ENCODE measurements around the gene CDH16.

CDH16 gene

DNA sequence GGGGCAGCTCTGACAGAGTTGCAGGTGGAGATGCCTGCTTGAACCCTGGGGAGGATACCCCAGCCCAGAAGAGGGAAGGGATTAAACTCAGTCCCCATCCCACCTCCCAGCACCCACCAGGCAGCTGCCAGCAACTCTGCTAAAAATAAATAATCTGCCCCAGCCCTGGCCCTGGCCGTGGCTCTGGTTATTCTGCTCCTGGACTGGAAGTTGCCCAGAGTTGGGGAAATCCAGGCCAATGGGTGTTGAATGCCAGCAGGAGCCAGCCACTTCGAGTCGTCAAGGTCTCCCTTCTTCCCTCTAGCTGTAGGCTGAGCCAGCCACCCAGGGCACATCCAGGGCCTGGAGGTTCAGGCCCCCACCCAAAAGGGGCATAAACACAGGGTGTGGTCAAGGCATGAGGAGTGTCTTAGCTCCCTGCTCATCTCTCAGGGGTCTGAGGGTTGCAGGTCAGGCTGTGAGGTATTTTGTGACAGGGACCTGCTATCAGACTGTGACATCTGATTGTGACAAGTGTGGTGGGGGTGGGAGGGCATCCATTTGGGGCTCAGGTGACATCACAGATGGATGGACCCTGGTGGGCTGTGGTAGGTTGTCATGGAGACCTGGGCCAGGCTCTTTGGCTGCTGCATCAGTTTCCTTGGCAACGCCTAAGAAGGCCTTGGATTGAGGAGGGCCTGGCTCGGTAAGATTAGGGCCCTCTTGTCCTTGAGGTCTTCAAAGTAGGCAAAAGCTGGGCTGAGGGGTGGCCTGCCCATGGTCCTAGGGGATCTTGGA, 7.7 kb upstream of the CDH16 start:
- Histone ChIP-seq H3K4me3 (ENCODE audit: low read length) (no peak overlapping the region), H3K4me2 (ENCODE audit: low read length) (peak overlapping the region; percentile 3; the same call in 1 of the 2 replicates), H3K36me3 (replicated peaks; ENCODE audit: low read depth, low read length) (no peaks in the 10 kb centered on the region), H3K9me3 (ENCODE audit: insufficient read depth, low read length) (no peaks in the 10 kb centered on the region), H4K20me1 (ENCODE audit: insufficient read depth, low read length) (no peaks in the 10 kb centered on the region), H3K4me1 (ENCODE audit: low read length) (peaks cover 17% of the 10 kb centered on the region), H3K27me3 (ENCODE audit: low read depth, low read length) (no peaks in the 10 kb centered on the region), H3K27ac (ENCODE audit: low read length) (no peak overlapping the region), H3K9ac (ENCODE audit: low read length) (no peak overlapping the region), H2AFZ (ENCODE audit: low read depth, low read length) (no peak overlapping the region), H3K79me2 (ENCODE audit: low read length) (no peaks in the 10 kb centered on the region)
- no peak for TF ChIP-seq EZH2phosphoT487 (IDR thresholded peaks at IDR 0.05; ENCODE audit: low read depth)
- TF ChIP-seq, protein P1, sequence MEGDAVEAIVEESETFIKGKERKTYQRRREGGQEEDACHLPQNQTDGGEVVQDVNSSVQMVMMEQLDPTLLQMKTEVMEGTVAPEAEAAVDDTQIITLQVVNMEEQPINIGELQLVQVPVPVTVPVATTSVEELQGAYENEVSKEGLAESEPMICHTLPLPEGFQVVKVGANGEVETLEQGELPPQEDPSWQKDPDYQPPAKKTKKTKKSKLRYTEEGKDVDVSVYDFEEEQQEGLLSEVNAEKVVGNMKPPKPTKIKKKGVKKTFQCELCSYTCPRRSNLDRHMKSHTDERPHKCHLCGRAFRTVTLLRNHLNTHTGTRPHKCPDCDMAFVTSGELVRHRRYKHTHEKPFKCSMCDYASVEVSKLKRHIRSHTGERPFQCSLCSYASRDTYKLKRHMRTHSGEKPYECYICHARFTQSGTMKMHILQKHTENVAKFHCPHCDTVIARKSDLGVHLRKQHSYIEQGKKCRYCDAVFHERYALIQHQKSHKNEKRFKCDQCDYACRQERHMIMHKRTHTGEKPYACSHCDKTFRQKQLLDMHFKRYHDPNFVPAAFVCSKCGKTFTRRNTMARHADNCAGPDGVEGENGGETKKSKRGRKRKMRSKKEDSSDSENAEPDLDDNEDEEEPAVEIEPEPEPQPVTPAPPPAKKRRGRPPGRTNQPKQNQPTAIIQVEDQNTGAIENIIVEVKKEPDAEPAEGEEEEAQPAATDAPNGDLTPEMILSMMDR (IDR thresholded peaks at IDR 0.05; ENCODE audit: low read depth, low read length), result no peak

DNA sequence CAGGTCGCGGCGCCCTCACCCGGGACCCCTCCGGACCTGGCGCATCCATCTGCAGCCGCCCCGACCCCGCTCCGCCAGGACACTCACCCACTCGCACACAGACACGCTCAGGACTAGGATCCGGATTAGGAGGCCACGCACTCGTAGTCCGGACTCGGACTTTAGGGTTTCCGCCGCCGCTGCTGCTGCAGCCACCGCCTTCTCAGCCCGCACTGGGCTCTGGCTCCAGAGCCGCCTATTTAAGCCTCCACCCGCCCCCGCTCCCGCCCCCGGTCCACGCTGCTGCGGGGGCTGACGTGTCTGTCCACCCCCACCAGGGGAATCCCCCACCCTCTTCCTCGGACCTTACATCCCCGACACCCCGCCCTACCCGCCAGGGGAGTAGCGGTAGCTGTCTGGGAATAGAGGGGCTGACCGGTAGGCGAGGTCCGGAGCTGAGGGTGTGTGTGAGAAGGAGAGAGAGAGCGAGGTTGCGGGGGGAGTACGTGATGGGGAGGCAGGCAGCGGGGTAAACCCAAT, 6.7 kb upstream of the CDH16 start, which contains the start of gene RRAD:
Gene RRAD (minus strand): TSS at position 214 of the 519 bp plus-strand sequence. CDS start 356 bp downstream, outside the sequence.
- Histone ChIP-seq H3K4me2 (ENCODE audit: low read length) (peak within 1 kb of the TSS; percentile 41), H4K20me1 (ENCODE audit: insufficient read depth, low read length) (no peaks in the 10 kb centered on the region), H3K9me3 (ENCODE audit: insufficient read depth, low read length) (no peaks in the 10 kb centered on the region), H3K4me1 (ENCODE audit: low read length) (peaks cover 17% of the 10 kb centered on the region), H3K9ac (ENCODE audit: low read length) (no peak within 1 kb of the TSS), H3K36me3 (replicated peaks; ENCODE audit: low read depth, low read length) (no peaks in the 10 kb centered on the region), H2AFZ (ENCODE audit: low read depth, low read length) (no peak within 1 kb of the TSS), H3K27ac (ENCODE audit: low read length) (no peak within 1 kb of the TSS), H3K27me3 (ENCODE audit: low read depth, low read length) (no peaks in the 10 kb centered on the region), H3K79me2 (ENCODE audit: low read length) (no peaks in the 10 kb centered on the region), H3K4me3 (ENCODE audit: low read length) (peak within 1 kb of the TSS; percentile 48)
- TF ChIP-seq, protein P1 (IDR thresholded peaks at IDR 0.05; ENCODE audit: low read depth, low read length), result no peak
- TF ChIP-seq EZH2phosphoT487 (IDR thresholded peaks at IDR 0.05; ENCODE audit: low read depth), result no peak

DNA sequence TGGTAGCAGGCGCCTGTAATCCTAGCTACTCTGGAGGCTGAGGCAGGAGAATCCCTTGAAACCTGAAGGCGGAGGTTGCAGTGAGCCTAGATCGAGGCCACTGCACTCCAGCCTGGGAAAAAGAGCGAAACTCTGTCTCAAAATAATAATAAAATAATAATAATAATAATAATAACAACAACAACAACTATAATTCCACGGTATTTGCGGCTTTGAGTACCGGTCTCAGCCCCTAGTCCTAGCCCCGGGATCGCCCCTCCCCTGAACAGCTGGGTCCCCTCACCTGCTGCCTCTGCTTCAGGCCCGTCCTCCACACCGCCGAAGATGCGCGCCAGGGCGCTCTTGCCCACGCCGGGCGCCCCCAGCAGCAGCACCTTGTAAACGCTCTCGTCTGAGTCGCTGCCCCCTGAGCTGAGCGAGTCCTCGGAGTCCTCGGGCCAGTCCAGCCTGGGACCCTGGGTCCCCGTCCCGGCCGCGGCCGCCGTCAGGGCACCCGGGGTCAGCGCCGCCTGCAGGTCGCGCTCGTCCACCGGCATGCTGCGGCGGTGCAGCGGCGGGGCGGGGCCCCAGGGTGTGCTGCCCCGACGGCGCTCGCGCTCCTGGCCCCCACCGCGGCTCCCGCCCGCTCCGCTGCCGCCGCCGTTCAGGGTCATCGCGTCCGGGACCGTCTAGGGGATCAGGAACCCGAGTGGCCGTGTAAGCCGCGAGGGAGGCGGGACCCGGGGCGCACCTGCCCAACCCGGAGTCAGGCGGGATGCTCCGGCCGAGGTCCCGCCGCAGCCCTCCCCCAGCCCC, 6.0 kb upstream of the CDH16 start:
- TF ChIP-seq, protein P1 (IDR thresholded peaks at IDR 0.05; ENCODE audit: low read depth, low read length), result no peak
- no peak for TF ChIP-seq EZH2phosphoT487 (IDR thresholded peaks at IDR 0.05; ENCODE audit: low read depth)
- no peaks in the 10 kb centered on the region for H4K20me1 ChIP-seq (ENCODE audit: insufficient read depth, low read length)
- H2AFZ ChIP-seq (ENCODE audit: low read depth, low read length), result no peak overlapping the region
- H3K27me3 ChIP-seq (ENCODE audit: low read depth, low read length), result no peaks in the 10 kb centered on the region
- peak overlapping the region; percentile 48 for H3K4me3 ChIP-seq (ENCODE audit: low read length)
- H3K79me2 ChIP-seq (ENCODE audit: low read length), result no peaks in the 10 kb centered on the region
- no peaks in the 10 kb centered on the region for H3K36me3 ChIP-seq (replicated peaks; ENCODE audit: low read depth, low read length)
- H3K9ac ChIP-seq (ENCODE audit: low read length), result no peak overlapping the region
- H3K27ac ChIP-seq (ENCODE audit: low read length), result no peak overlapping the region
- H3K4me1 ChIP-seq (ENCODE audit: low read length), result peaks cover 17% of the 10 kb centered on the region
- H3K9me3 ChIP-seq (ENCODE audit: insufficient read depth, low read length), result no peaks in the 10 kb centered on the region
- H3K4me2 ChIP-seq (ENCODE audit: low read length), result peak overlapping the region; percentile 41

DNA sequence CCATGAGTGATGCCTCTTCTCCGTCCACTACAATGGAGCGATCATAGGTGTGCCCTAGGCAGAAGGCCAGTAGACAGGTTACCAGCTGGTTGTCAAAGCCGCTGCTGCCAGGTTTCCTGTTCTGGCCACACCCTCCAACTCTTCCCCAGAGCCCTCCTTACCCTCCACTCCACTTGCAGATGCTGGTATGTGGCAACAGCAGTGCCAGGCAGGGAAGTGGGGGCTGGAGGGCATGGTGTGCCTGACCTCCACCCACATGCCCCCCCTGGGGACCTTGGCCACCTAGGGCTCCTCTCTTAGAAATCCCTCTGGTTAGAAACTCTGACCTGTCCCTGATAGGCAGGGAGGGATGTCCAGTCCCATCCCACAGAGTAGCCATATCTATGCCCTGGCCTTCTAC, 5.2 kb upstream of the CDH16 start:
- Histone ChIP-seq H3K4me2 (ENCODE audit: low read length) (no peak overlapping the region), H3K4me1 (ENCODE audit: low read length) (peaks cover 20% of the 10 kb centered on the region), H3K9me3 (ENCODE audit: insufficient read depth, low read length) (no peaks in the 10 kb centered on the region), H2AFZ (ENCODE audit: low read depth, low read length) (no peak overlapping the region), H3K27ac (ENCODE audit: low read length) (no peak overlapping the region), H3K27me3 (ENCODE audit: low read depth, low read length) (no peaks in the 10 kb centered on the region), H4K20me1 (ENCODE audit: insufficient read depth, low read length) (no peaks in the 10 kb centered on the region), H3K4me3 (ENCODE audit: low read length) (no peak overlapping the region), H3K9ac (ENCODE audit: low read length) (no peak overlapping the region), H3K36me3 (replicated peaks; ENCODE audit: low read depth, low read length) (no peaks in the 10 kb centered on the region), H3K79me2 (ENCODE audit: low read length) (no peaks in the 10 kb centered on the region)
- no peak for TF ChIP-seq EZH2phosphoT487 (IDR thresholded peaks at IDR 0.05; ENCODE audit: low read depth)
- TF ChIP-seq, protein P1 (IDR thresholded peaks at IDR 0.05; ENCODE audit: low read depth, low read length), result no peak
